HepG2 (cell line): ENCODE data around the gene TTPAL. TPM values are rescaled to one million over a fixed set of nuclear protein-coding genes. Genes with fewer than 3 reads are reported as not detected.
A peak's percentile ranks its signal among the peaks of the same experiment; 100 is the strongest.

Experiments
- BRF2 ChIP-seq: sonication (generic); formaldehyde crosslinking; IDR thresholded peaks from 2 replicates; pipeline ENCODE4 v1.8.1; 2022; ENCODE audit warnings: mild to moderate bottlenecking, missing genetic modification reagents
- HNF1A ChIP-seq, 2 experiments: sonication (generic) in 1 of 2; formaldehyde crosslinking in 1 of 2; IDR thresholded peaks; 2 replicates each; pipeline versions ENCODE4 v1.4.0 to v1.6.1; 2016 to 2020; ENCODE audit warnings: borderline replicate concordance in 1 of 2, low read depth in 1 of 2, mild to moderate bottlenecking in 1 of 2, missing genetic modification reagents in 1 of 2
- MLXIP ChIP-seq: sonication (generic); formaldehyde crosslinking; IDR thresholded peaks from 2 replicates; pipeline ENCODE4 v1.9.0; 2021; ENCODE audit warnings: missing genetic modification reagents, borderline replicate concordance
- PBX2 ChIP-seq: IDR thresholded peaks from 2 replicates; pipeline ENCODE4 v1.6.1; 2016; ENCODE audit warnings: control low read depth
- PRPF4 ChIP-seq: fragments of 200-400 bp; formaldehyde crosslinking; IDR thresholded peaks from 2 replicates; pipeline ENCODE4 v1.6.1; 2016; ENCODE audit warnings: low read length, low read depth; ENCODE audit not compliant: poor library complexity, severe bottlenecking
- SMYD3 ChIP-seq: sonication (generic); formaldehyde crosslinking; IDR thresholded peaks from 2 replicates; pipeline ENCODE4 v1.8.1; 2023; ENCODE audit warnings: mild to moderate bottlenecking, missing genetic modification reagents
- ZBTB43 ChIP-seq: sonication (generic); formaldehyde crosslinking; conservative IDR thresholded peaks from 2 replicates; pipeline ENCODE4 v1.4.0; 2020; ENCODE audit warnings: missing genetic modification reagents
- ZNF282 ChIP-seq: fragments of 450-650 bp; IDR thresholded peaks from 2 replicates; pipeline ENCODE4 v1.6.1; 2018; ENCODE audit not compliant: partially characterized antibody
- ZNF33B ChIP-seq: sonication (generic); formaldehyde crosslinking; IDR thresholded peaks from 2 replicates; pipeline ENCODE4 v1.5.1; 2020; ENCODE audit warnings: mild to moderate bottlenecking, missing genetic modification reagents
- ZNF446 ChIP-seq: sonication (generic); formaldehyde crosslinking; IDR thresholded peaks from 2 replicates; pipeline ENCODE4 v1.5.0; 2020; ENCODE audit warnings: mild to moderate bottlenecking, missing genetic modification reagents
- ZNF484 ChIP-seq: sonication (generic); formaldehyde crosslinking; IDR thresholded peaks from 2 replicates; pipeline ENCODE4 v1.5.1; 2020; ENCODE audit warnings: mild to moderate bottlenecking, low read depth, missing genetic modification reagents, borderline replicate concordance
- ZNF577 ChIP-seq: sonication (generic); formaldehyde crosslinking; IDR thresholded peaks from 2 replicates; pipeline ENCODE4 v1.4.0; 2020; ENCODE audit warnings: mild to moderate bottlenecking, low read depth, missing genetic modification reagents, borderline replicate concordance
- polyA plus RNA-seq, 8 experiments: library from polyadenylated mRNA; depleted of rRNA in 3 of 8; stranded (reverse) in 7 of 8; unstranded in 1 of 8; fragments of >200 nt; fragmentation: Illumina TruSeq in 4 of 8; extraction: Trizol in 4 of 8; gene quantifications; 2 replicates each; pipeline versions ENCODE4 v1.2.1 to v1.2.3, GENCODE V29; 2011 to 2016; ENCODE audit warnings: low read depth in 4 of 8, missing spikeins in 1 of 8, mixed read lengths in 1 of 8; ENCODE audit not compliant: insufficient read depth in 1 of 8
- total RNA-seq, 5 experiments: library from RNA; depleted of rRNA; stranded (reverse); fragments of >200 nt; fragmentation: Illumina TruSeq; extraction: Trizol; gene quantifications; 2 replicates each; pipeline ENCODE4 v1.2.3, GENCODE V29; 2016; ENCODE audit warnings: low read depth in 1 of 5

Gene TTPAL
- total and polyA plus RNA-seq, 2 of the 13 experiments (the other 11 are each of a cell fraction or from before 2014, with no cell fraction given), result 4.3 to 18.8 TPM

- TF ChIP-seq BRF2, result no peak
- TF ChIP-seq ZNF446 (CRISPR knock-in tag), result 0 out of 2 replicates have a peak, but pooled peaks have one; percentile 41
- no peak for TF ChIP-seq ZNF282
- TF ChIP-seq HNF1A (IDR thresholded peaks at IDR 0.05; ENCODE audit: low read depth), result no peak
- TF ChIP-seq HNF1A (CRISPR knock-in tag; IDR thresholded peaks at IDR 0.05; ENCODE audit: borderline replicate concordance), result 0 out of 2 replicates have a peak, but pooled peaks have one; percentile 14
- peak; percentile 41; the same call in 1 of the 2 replicates for TF ChIP-seq SMYD3 (CRISPR knock-in tag)
- no peak for TF ChIP-seq ZBTB43 (CRISPR knock-in tag)
- no peak for TF ChIP-seq PRPF4
- TF ChIP-seq ZNF33B (CRISPR knock-in tag), result no peak
- TF ChIP-seq ZNF484 (CRISPR knock-in tag), result no peak
- no peak for TF ChIP-seq ZNF577 (CRISPR knock-in tag)
- no peak for TF ChIP-seq MLXIP (CRISPR knock-in tag)
- TF ChIP-seq PBX2, result no peak
Measured at GRCh38 chr20:44435630-44436335, 39.9 kb upstream of the TTPAL start (continued).
